OCI-LY7 (cell line): ENCODE measurements around the gene HSPA4.

ENCODE experiments used
- CTCF ChIP-seq: fragments of 200-600 bp; sonication (generic); conservative IDR thresholded peaks from 2 replicates; pipeline ENCODE4 v1.5.1; 2014; ENCODE audit warnings: mild to moderate bottlenecking, antibody characterized with exemption, low read length, moderate library complexity, mixed read lengths
- EZH2phosphoT487 ChIP-seq: fragments of 200-600 bp; sonication (generic); IDR thresholded peaks from 2 replicates; pipeline ENCODE4 v1.6.1; 2018; ENCODE audit warnings: low read depth, borderline replicate concordance, mild to moderate bottlenecking, mixed run types, antibody characterized with exemption, low read length, moderate library complexity, mixed read lengths

DNA sequence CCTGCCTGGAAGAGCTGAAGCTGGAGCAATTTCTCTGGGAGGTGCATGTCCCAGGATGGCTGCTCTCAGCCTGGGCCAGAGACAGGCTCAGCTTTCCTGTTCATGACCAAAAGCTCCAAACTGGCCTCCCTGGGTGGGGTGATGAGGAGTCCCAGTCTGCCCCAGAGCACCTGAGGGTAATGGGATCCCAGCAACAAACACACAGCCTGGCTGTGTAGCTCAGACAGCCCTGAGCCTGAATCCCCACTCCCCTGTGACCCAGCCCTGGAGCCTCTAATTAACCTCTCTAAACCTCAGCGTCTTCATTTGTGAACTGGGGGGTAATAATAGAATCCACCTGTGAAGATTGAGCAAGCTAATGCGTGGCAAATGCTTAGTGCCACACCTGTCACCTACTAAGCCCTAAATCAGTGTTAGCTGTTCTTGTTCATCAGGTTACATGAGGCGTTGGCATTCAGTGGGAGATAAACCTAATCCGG, 67.5 kb downstream of the HSPA4 start:
- no peak for TF ChIP-seq CTCF
- TF ChIP-seq EZH2phosphoT487: no peak
